GM23248 (cell line): ENCODE data around the gene TPCN1.

ENCODE experiments used
- EZH2 ChIP-seq: fragments of 200-600 bp; sonication (generic); IDR thresholded peaks from 2 replicates; pipeline ENCODE4 v1.6.1; 2018; ENCODE audit warnings: antibody characterized with exemption, mild to moderate bottlenecking; ENCODE audit not compliant: insufficient read depth, poor library complexity, severe bottlenecking
- EZH2phosphoT487 ChIP-seq: fragments of 200-600 bp; sonication (generic); IDR thresholded peaks from 2 replicates; pipeline ENCODE4 v1.6.1; 2018; ENCODE audit warnings: antibody characterized with exemption, moderate library complexity, mild to moderate bottlenecking, low read depth; ENCODE audit not compliant: insufficient read depth

GRCh38 chr12:113332688-113333417 lies 111.6 kb downstream of the TPCN1 start:
- TF ChIP-seq EZH2 (no peak), EZH2phosphoT487 (no peak)
